Fibroblast of skin of left biceps (primary cell): ENCODE data around the gene C1orf35.
A peak's percentile ranks its signal among the peaks of the same experiment; 100 is the strongest.

Experiments used
- DNase-seq, 2 experiments: peaks; one replicate each; pipeline ENCODE4 v3.0.0-alpha.2; 2013; ENCODE audit warnings: low read depth in 2 of 2

The C1orf35 gene

DNA sequence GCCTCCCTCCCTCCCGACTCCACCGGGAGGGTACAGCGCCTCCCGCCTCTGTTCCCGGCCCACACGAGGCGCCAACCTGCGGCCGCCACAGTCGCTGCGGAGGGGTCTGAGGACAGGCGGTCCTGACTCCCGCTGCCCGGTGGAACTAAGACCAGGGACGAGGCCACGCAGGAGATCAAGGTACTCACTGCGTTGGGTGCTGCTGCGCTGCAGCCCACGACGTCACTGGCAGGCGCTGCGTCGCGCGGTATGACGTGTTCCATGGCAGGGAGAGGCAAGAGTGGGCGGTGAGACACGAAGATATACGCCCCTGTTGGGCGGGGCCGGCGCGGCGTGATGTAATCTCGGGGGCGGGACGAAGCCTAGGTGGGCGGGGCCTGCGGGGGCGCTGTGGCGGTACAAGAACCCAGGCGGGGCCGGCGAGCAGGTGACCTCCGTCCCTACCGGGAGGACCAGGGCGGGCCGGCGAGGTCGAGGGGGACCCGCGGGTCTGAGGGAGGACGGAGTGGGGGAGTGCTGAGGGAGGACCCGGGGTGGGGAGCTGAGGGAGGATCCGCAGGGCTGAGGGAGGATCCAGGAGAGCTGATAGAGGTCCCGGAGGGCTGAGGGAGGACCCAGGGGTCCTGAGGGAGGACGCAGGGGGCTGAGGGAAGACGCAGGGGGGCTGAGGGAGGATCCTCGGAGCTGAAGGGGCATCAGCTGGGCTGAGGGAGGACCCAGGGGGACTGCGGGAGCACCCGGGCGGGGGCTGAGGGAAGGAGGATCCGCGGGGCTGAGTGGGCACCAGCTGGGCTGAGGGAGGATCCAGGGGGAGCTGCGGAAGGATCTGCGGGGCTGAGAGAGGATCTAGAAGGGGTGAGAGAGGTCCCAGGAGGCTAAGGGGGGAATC is 6.2 kb upstream of the C1orf35 start, which contains the start of gene MRPL55:
MRPL55 (minus strand) TSS at position 227 of the 889 bp plus-strand sequence. CDS start 1,039 bp downstream, outside the sequence.
- DNase-seq: peak; percentile 82 to 84

GRCh38 chr1:228108742-228109072 is 5.6 kb upstream of the C1orf35 start:
- DNase-seq: no peak

GRCh38 chr1:228108055-228108690 is 5.0 kb upstream of the C1orf35 start:
- no peak for DNase-seq

DNA sequence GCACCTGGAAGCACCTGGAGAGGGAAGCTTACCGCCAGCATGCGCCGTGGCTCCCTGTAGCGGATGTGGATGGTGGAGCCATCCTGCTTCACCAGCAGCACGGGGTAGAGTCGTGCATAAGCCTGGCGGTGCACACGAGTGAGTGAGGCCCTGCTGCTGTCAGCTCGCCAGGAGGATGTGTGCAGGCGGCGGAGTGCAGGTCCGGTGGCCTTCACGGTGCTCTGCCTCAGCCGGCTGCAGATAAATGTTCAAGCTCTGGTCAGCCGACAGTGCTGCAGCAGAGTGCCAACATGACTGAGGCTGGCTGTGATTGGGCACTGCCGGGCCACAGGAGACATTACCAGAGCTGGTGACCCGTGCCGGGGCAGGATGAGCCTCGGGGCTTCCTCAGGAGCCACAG is 4.5 kb upstream of the C1orf35 start:
- DNase-seq: no peak

GRCh38 chr1:228106800-228107054 is 3.6 kb upstream of the C1orf35 start:
- DNase-seq: no peak

- no peak for DNase-seq
Observed at GRCh38 chr1:228105996-228106799, 3.1 kb upstream of the C1orf35 start.

GRCh38 chr1:228105270-228105995 is 2.3 kb upstream of the C1orf35 start:
- DNase-seq: no peak

- no peak for DNase-seq
Observed at GRCh38 chr1:228104526-228105269, 1.6 kb upstream of the C1orf35 start.

GRCh38 chr1:228101994-228102790 is 933 bp downstream of the C1orf35 start:
- no peak for DNase-seq

- DNase-seq: no peak
Observed at GRCh38 chr1:228101614-228101993, 1.5 kb downstream of the C1orf35 start.

DNA sequence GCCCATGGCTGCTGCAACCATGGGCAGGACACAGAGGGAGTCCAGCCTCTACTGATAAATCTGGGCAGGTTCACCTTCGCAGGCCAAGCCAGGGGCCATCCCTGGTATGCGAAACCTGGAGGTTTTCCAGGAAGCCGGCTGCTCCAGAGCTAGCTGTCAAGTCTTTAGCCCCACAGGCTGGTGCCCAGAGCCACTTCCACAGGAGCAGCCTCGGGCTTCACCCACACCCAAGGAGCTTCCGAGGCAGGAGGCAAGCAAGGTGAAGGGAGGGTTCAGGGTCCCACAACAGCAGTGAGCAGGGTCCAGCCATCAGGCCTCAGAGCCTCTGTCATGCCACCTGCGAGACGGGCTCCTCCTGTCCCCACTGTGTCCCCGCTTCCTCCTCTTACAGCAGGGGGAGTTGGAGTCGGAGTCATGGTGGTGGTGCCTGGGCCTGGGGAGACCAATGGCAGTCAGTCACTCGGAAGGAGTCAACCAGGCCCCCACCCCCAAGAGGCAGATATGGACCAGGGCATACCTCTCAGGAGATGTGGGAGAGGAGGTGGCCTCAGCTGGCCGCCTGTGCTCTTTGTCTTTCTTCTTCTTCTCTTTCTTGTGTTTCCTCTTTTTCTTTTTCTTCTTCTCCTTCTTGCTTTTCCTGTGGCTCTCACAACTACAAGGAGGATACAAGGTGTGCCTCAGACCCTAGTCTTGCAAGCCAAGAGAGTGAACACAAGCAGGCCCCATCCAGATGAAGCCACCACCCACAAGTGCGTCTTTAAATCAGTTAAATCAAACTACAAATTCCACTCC is 2.1 kb downstream of the C1orf35 start:
- DNase-seq: no peak

DNA sequence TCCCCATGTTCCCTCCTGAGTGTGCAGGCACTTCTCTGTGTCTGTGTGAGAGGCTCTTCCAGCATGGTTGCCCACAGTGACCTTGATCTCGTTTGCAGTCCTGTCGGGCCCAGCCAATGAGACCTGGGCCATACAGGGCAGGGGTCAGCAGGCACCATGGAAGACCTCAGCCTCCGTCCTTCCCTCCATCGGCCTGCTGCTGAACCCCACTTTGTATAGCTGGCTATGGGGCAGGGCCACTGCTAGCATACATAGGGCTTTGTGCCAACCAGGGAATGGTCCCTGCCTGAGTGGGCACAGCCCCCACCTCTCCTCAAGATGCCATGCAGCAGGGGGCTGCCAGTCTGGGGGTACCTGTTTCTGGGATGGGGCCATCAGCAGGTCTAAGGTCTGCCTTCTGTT is 3.8 kb downstream of the C1orf35 start:
- DNase-seq: no peak

GRCh38 chr1:228098323-228098931 is 4.7 kb downstream of the C1orf35 start:
- no peak for DNase-seq

DNA sequence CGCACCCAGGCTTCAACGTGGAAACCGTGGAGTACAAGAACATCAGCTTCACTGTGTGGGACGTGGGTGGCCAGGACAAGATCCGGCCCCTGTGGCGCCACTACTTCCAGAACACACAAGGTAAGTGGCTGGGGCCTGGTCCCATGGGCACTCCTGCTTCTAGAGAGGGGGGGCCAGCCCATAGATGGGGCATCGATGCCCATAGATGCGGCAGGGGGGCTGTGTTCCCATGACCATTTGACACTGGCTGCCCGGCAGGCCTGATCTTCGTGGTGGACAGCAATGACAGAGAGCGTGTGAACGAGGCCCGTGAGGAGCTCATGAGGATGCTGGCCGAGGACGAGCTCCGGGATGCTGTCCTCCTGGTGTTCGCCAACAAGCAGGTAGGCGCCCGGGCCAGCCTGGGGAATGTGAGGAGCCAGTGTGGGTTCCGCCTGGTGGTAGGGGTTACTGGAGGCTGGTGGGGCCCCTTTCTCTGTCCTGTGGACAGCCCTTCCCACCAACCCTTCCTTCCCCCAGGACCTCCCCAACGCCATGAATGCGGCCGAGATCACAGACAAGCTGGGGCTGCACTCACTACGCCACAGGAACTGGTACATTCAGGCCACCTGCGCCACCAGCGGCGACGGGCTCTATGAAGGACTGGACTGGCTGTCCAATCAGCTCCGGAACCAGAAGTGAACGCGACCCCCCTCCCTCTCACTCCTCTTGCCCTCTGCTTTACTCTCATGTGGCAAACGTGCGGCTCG is 5.6 kb downstream of the C1orf35 start:
- DNase-seq: no peak

DNA sequence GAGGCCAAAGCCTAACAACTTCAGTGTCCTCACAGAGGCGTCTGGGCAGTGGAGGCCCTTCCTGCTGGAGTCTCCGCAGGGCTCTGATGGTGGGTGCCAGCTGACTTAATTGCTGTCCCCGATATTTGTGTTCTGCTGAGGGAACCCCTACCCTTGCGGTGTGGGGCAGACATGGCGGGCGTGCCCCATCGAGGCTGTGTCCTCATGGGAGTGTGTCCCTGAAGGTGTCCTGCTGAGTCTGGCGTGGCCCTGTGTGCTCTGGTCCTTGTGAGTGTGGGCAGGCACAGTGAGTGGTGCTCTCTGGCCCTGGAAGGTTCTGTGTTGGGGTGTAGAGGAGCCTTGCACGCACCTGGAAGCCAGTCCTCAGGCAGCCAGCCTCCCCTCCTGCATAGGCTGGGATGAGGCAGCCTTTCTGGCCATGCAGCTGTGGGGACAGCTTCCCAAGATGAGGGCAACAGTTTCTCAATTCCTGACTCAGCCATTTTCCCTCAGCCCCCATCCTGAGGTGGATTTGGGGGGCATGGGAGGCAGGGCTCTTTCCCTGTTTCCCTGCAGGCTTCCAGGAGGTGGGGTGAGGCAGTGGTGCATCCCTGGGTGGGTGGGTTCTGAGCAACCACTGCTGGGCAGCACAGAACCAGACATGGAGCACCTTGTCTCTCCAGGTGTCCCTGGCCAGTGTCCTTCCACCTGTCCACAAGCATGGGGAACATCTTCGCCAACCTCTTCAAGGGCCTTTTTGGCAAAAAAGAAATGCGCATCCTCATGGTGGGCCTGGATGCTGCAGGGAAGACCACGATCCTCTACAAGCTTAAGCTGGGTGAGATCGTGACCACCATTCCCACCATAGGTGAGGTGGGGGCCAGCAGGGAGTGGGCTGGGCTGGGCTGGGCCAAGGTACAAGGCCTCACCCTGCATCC is 6.5 kb downstream of the C1orf35 start:
- DNase-seq: no peak

GRCh38 chr1:228095938-228096337 is 7.2 kb downstream of the C1orf35 start:
- DNase-seq: no peak

DNA sequence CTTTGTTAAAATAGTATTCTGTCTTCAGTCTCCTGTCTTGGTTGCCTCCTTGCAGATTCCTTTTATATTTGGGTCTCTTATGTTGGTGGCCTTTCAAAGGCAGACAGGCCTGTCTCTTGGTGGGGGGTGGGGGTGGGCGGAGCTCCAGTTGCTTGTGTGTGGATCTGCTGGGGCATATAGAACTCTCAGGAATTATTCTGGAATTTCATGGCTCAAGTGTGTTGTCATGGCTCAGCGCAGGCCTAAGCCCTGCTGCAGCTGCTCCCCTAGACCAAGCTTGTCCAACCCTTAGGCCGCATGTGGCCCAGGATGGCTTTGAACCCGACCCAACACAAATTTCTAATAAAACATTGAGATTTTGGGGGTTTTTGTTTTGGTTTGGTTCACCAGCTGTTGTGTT is 8.0 kb downstream of the C1orf35 start:
- no peak for DNase-seq
